ENCODE results near the gene CAPN1. TPM values are rescaled to one million over a fixed set of nuclear protein-coding genes. Genes with fewer than 3 reads are reported as not detected.

CAPN1 gene
- total RNA-seq, 4 donors from 2014 or later, result 52.7 to 153 (median 106) TPM

DNA sequence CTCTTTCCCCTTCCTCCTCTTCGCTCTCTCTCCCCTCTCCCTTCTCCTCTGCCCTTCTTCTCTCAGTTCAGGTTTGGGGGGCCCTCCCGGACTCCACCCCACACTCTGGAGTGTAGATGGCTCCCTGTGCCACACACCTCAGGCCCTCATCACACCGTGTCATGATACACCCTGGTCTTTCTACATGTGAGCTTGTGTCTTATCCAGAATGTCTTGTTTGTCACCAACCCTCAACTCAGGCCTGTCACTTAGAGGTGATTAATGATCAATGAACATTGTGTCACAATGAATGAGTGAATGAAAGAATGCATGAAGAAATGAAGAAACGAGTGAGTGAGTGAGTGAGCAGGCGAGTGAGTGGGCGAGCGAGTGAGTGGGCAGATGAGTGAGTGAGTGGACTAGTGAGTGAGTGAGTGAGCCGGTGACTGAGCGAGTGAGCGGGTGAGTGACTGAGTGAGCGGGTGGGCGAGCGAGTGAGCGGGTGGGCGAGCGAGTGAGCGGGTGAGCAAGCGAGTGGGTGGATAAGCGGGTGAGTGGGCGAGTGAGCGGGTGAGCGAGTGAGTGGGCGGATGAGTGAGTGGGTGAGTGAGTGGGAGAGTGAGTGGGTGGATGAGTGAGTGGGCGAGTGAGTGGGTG is 33.8 kb downstream of the CAPN1 start:
- no peaks in the 10 kb centered on the region for H3K9me3 ChIP-seq
- in situ Hi-C loops (cut with MboI; ENCODE audit: low sequenced_read_pairs in 4 of 4) (no loop called here), intact Hi-C loops (cut with DNase I; ENCODE audit: low total_unique reads) (no loop called here)
- H3K4me3 ChIP-seq, result no peak overlapping the region
- peaks cover 0 to 14% of the 10 kb centered on the region in 2 donors for H3K36me3 ChIP-seq
- no peaks in the 10 kb centered on the region for H3K4me1 ChIP-seq
- no peaks in the 10 kb centered on the region for H3K27me3 ChIP-seq
- ATAC-seq, result no peak
- DNase-seq, result no peak
- TF ChIP-seq POLR2A (IDR thresholded peaks at IDR 0.05), result no peak
- TF ChIP-seq, protein P1, sequence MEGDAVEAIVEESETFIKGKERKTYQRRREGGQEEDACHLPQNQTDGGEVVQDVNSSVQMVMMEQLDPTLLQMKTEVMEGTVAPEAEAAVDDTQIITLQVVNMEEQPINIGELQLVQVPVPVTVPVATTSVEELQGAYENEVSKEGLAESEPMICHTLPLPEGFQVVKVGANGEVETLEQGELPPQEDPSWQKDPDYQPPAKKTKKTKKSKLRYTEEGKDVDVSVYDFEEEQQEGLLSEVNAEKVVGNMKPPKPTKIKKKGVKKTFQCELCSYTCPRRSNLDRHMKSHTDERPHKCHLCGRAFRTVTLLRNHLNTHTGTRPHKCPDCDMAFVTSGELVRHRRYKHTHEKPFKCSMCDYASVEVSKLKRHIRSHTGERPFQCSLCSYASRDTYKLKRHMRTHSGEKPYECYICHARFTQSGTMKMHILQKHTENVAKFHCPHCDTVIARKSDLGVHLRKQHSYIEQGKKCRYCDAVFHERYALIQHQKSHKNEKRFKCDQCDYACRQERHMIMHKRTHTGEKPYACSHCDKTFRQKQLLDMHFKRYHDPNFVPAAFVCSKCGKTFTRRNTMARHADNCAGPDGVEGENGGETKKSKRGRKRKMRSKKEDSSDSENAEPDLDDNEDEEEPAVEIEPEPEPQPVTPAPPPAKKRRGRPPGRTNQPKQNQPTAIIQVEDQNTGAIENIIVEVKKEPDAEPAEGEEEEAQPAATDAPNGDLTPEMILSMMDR (IDR thresholded peaks at IDR 0.05 in 4 of 5, conservative IDR thresholded peaks at IDR 0.05 in 1 of 5), result no peak
- H3K27ac ChIP-seq, result no peak overlapping the region

DNA sequence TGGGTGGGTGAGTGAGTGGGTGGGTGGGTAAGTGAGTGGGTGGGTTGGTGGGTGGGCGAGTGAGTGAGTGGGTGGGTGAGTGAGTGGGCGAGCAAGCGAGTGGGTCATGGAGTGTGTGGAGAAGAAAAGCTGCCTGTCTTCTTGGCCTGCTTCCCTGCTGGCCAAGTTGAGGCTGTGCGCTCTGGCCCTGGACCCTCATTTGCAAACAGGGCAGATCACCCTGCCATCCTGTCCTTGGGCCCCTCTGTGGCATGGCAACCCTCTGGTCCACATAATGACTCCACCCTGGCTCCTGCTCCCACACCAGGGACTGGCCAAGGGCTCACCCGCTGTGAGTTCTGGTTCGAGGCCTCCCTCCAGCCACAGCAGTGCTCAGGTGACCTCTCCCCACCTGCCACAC is 35.1 kb downstream of the CAPN1 start:
- Histone ChIP-seq H3K36me3 (peaks cover 0 to 1% of the 10 kb centered on the region in 2 donors), H3K4me3 (no peak overlapping the region), H3K27ac (no peak overlapping the region), H3K9me3 (no peaks in the 10 kb centered on the region), H3K4me1 (no peaks in the 10 kb centered on the region), H3K27me3 (no peaks in the 10 kb centered on the region)
- intact Hi-C loops (cut with DNase I; ENCODE audit: low total_unique reads) (no loop called here), in situ Hi-C loops (cut with MboI; ENCODE audit: low sequenced_read_pairs in 4 of 4) (no loop called here)
- DNase-seq (no peak), ATAC-seq (no peak)
- TF ChIP-seq POLR2A (IDR thresholded peaks at IDR 0.05), result no peak
- TF ChIP-seq, protein P1 (IDR thresholded peaks at IDR 0.05 in 4 of 5, conservative IDR thresholded peaks at IDR 0.05 in 1 of 5), result no peak

GRCh38 chr11:65217441-65218423 is 36.0 kb downstream of the CAPN1 start:
- no peak for ATAC-seq
- Histone ChIP-seq H3K27me3 (no peaks in the 10 kb centered on the region), H3K36me3 (no peaks in the 10 kb centered on the region), H3K27ac (no peak overlapping the region), H3K4me1 (no peaks in the 10 kb centered on the region), H3K9me3 (no peaks in the 10 kb centered on the region), H3K4me3 (no peak overlapping the region)
- TF ChIP-seq, protein P1 (IDR thresholded peaks at IDR 0.05 in 4 of 5, conservative IDR thresholded peaks at IDR 0.05 in 1 of 5), result no peak
- TF ChIP-seq POLR2A (IDR thresholded peaks at IDR 0.05), result no peak
- DNase-seq, result no peak
- intact Hi-C loops (cut with DNase I; ENCODE audit: low total_unique reads) (no loop called here), in situ Hi-C loops (cut with MboI; ENCODE audit: low sequenced_read_pairs in 4 of 4) (no loop called here)

GRCh38 chr11:65218446-65218845 is 36.7 kb downstream of the CAPN1 start:
- intact Hi-C loops (cut with DNase I; ENCODE audit: low total_unique reads) (no loop called here), in situ Hi-C loops (cut with MboI; ENCODE audit: low sequenced_read_pairs in 4 of 4) (no loop called here)
- Histone ChIP-seq H3K4me1 (no peaks in the 10 kb centered on the region), H3K36me3 (no peaks in the 10 kb centered on the region), H3K9me3 (no peaks in the 10 kb centered on the region), H3K4me3 (no peak overlapping the region), H3K27me3 (no peaks in the 10 kb centered on the region), H3K27ac (no peak overlapping the region)
- no peak for DNase-seq
- no peak for ATAC-seq
- TF ChIP-seq, protein P1 (IDR thresholded peaks at IDR 0.05 in 4 of 5, conservative IDR thresholded peaks at IDR 0.05 in 1 of 5), result no peak
- no peak for TF ChIP-seq POLR2A (IDR thresholded peaks at IDR 0.05)

All from gastrocnemius medialis (tissue), 4 donors.